Measurements from ENCODE around the gene ZBTB7A. TPM values are rescaled to one million over a fixed set of nuclear protein-coding genes. Genes with fewer than 3 reads are reported as not detected.

ZBTB7A gene
- total and polyA plus RNA-seq, 2 of the 4 experiments (the other 2 are of a cell fraction), result 3.2 to 10.3 TPM

DNA sequence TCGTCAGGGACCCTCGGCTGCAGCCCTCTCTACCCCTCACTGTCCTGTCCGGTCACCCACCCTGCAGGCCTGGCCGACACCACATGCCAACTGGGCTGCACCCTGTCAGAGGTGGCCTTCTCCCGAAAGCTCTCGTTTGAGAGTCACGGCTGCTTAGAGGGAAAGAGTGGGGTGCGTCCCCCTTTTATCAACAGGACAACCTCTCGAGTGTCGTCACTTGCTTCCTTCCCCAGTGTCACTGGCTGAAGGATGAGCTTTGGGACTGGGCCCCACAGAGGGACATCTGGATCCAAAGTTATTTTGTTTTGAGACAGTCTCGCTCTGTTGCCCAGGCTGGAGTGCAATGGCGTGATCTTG is 28.8 kb upstream of the ZBTB7A start:
- ChIA-PET POLR2A (ENCODE audit: unreplicated experiment) (no interaction called here), CTCF (no interaction called here)
- TF ChIP-seq BHLHE40 (IDR thresholded peaks at IDR 0.05; ENCODE audit: low read depth, low read length) (no peak), RFX5 (IDR thresholded peaks at IDR 0.05; ENCODE audit: low read depth, low read length) (no peak), CHD1 (IDR thresholded peaks at IDR 0.05; ENCODE audit: low read depth, low read length) (no peak), FOS (IDR thresholded peaks at IDR 0.05; ENCODE audit: low read depth, low read length) (no peak), CEBPB (IDR thresholded peaks at IDR 0.05; ENCODE audit: low read depth, low read length) (no peak), MAZ (IDR thresholded peaks at IDR 0.05; ENCODE audit: borderline replicate concordance, low read depth, low read length) (no peak), MXI1 (IDR thresholded peaks at IDR 0.05; ENCODE audit: borderline replicate concordance, low read depth, low read length) (no peak), NFE2L2 (IDR thresholded peaks at IDR 0.05; ENCODE audit: low read depth, low read length) (no peak)
- TF ChIP-seq, protein P1, sequence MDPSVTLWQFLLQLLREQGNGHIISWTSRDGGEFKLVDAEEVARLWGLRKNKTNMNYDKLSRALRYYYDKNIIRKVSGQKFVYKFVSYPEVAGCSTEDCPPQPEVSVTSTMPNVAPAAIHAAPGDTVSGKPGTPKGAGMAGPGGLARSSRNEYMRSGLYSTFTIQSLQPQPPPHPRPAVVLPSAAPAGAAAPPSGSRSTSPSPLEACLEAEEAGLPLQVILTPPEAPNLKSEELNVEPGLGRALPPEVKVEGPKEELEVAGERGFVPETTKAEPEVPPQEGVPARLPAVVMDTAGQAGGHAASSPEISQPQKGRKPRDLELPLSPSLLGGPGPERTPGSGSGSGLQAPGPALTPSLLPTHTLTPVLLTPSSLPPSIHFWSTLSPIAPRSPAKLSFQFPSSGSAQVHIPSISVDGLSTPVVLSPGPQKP (IDR thresholded peaks at IDR 0.05; ENCODE audit: borderline replicate concordance, low read depth, low read length), result no peak
- TF ChIP-seq, protein P2, sequence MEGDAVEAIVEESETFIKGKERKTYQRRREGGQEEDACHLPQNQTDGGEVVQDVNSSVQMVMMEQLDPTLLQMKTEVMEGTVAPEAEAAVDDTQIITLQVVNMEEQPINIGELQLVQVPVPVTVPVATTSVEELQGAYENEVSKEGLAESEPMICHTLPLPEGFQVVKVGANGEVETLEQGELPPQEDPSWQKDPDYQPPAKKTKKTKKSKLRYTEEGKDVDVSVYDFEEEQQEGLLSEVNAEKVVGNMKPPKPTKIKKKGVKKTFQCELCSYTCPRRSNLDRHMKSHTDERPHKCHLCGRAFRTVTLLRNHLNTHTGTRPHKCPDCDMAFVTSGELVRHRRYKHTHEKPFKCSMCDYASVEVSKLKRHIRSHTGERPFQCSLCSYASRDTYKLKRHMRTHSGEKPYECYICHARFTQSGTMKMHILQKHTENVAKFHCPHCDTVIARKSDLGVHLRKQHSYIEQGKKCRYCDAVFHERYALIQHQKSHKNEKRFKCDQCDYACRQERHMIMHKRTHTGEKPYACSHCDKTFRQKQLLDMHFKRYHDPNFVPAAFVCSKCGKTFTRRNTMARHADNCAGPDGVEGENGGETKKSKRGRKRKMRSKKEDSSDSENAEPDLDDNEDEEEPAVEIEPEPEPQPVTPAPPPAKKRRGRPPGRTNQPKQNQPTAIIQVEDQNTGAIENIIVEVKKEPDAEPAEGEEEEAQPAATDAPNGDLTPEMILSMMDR (conservative IDR thresholded peaks at IDR 0.05; ENCODE audit: low read depth, low read length), result no peak
- Histone ChIP-seq H3K27me3 (ENCODE audit: control insufficient read depth, insufficient read depth, low read length) (no peaks in the 10 kb centered on the region), H3K56ac (ENCODE audit: extremely low read depth, insufficient read depth, low read length) (no peak overlapping the region), H3K9me3 (ENCODE audit: control insufficient read depth, insufficient read depth, low read length) (no peaks in the 10 kb centered on the region), H3K4me2 (ENCODE audit: low read depth, low read length) (no peak overlapping the region), H3K27ac (ENCODE audit: insufficient read depth, low read length) (no peak overlapping the region), H4K5ac (ENCODE audit: low read depth, low read length) (no peak overlapping the region), H3K14ac (replicated peaks; ENCODE audit: low read depth, low read length) (no peak overlapping the region), H2AK9ac (replicated peaks; ENCODE audit: low read depth, low read length, poor library complexity) (peak overlapping the region; percentile 55), H3K36me3 (ENCODE audit: control insufficient read depth, insufficient read depth, low read length) (peaks cover 63% of the 10 kb centered on the region), H3K9me1 (ENCODE audit: insufficient read depth, low read length) (no peaks in the 10 kb centered on the region), H3K18ac (ENCODE audit: low read depth, low read length) (no peak overlapping the region), H2AK5ac (ENCODE audit: low read depth, low read length) (no peak overlapping the region), H3K4me1 (ENCODE audit: control insufficient read depth, insufficient read depth, low read length) (no peaks in the 10 kb centered on the region), H4K20me1 (ENCODE audit: insufficient read depth, low read length) (no peaks in the 10 kb centered on the region; the same call in 1 of the 2 replicates), H4K8ac (ENCODE audit: low read depth in 2 of 2, low read length in 2 of 2) (no peak overlapping the region), H3K23ac (ENCODE audit: low read depth, low read length) (no peak overlapping the region), H2BK120ac (ENCODE audit: low read depth, low read length) (no peak overlapping the region), H2BK20ac (ENCODE audit: low read depth, low read length) (no peak overlapping the region), H2AFZ (replicated peaks; ENCODE audit: low read length, poor library complexity) (no peak overlapping the region), H3K79me1 (ENCODE audit: low read depth in 1 of 2, low read length in 2 of 2) (0 out of 4 replicates have a peak, but pooled peaks cover 0 to 3% of the 10 kb centered on the region in 2 experiments), H3K4me3 (ENCODE audit: insufficient read depth, low read depth, low read length) (no peak overlapping the region), H2BK5ac (ENCODE audit: low read depth, low read length, poor library complexity, severe bottlenecking) (no peak overlapping the region), H2BK15ac (ENCODE audit: low read depth, low read length) (no peak overlapping the region), H4K91ac (ENCODE audit: insufficient read depth, low read depth, low read length) (no peak overlapping the region), H3K4ac (ENCODE audit: low read depth, low read length) (no peak overlapping the region), H3K9ac (ENCODE audit: low read depth, low read length) (no peak overlapping the region)
- in situ Hi-C loops (cut with MboI; ENCODE audit: low sequenced_read_pairs), result no loop called here
- dilution Hi-C loops (cut with HindIII; ENCODE audit: low sequenced_read_pairs, unreplicated experiment), result no loop called here
- no peak for ATAC-seq (ENCODE audit: low read depth)
- BruUV-seq (replicated peaks), result no TSS peak
- 98% methylated on average over 5 of the region's 12 CpGs; no CpG with 5 or more reads in 1 of the 2 experiments for WGBS, 2 experiments (ENCODE audit: extremely low coverage in 2 of 2, insufficient read length in 1 of 2)
- intact Hi-C loops (cut with micrococcal nuclease), result no loop called here
- no peak for DNase-seq
